ENCODE data around the gene OBSL1.

Gene OBSL1

GRCh38 chr2:219519526-219519916, 51.8 kb downstream of the OBSL1 start:
- no peak for FAIRE-seq
- TF ChIP-seq SPI1 (IDR thresholded peaks at IDR 0.05; ENCODE audit: low read depth, low read length) = no peak
- no peak for TF ChIP-seq POLR2AphosphoS5 (IDR thresholded peaks at IDR 0.05; ENCODE audit: low read depth, low read length)
- TF ChIP-seq TAF1 (IDR thresholded peaks at IDR 0.05; ENCODE audit: low read depth, low read length) = no peak
- TF ChIP-seq PAX5 (IDR thresholded peaks at IDR 0.05; ENCODE audit: insufficient read depth, low read length, severe bottlenecking) = no peak
- TF ChIP-seq POU2F2 (IDR thresholded peaks at IDR 0.05; ENCODE audit: low read depth, low read length) = no peak
- no peak for TF ChIP-seq POLR2A (IDR thresholded peaks at IDR 0.05; ENCODE audit: low read depth, low read length)
- no peak for DNase-seq (ENCODE audit: insufficient read length, low spot score)

GRCh38 chr2:219517954-219518778, 53.2 kb downstream of the OBSL1 start:
- TF ChIP-seq POLR2A (IDR thresholded peaks at IDR 0.05; ENCODE audit: low read depth, low read length) (no peak), POLR2AphosphoS5 (IDR thresholded peaks at IDR 0.05; ENCODE audit: low read depth, low read length) (no peak), TAF1 (IDR thresholded peaks at IDR 0.05; ENCODE audit: low read depth, low read length) (no peak), POU2F2 (IDR thresholded peaks at IDR 0.05; ENCODE audit: low read depth, low read length) (no peak), PAX5 (IDR thresholded peaks at IDR 0.05; ENCODE audit: insufficient read depth, low read length, severe bottlenecking) (no peak)
- FAIRE-seq (no peak), DNase-seq (ENCODE audit: insufficient read length, low spot score) (no peak)

GRCh38 chr2:219516888-219517287, 54.5 kb downstream of the OBSL1 start:
- TF ChIP-seq TAF1 (IDR thresholded peaks at IDR 0.05; ENCODE audit: low read depth, low read length) = no peak
- TF ChIP-seq POLR2A (IDR thresholded peaks at IDR 0.05; ENCODE audit: low read depth, low read length) = no peak
- no peak for TF ChIP-seq PAX5 (IDR thresholded peaks at IDR 0.05; ENCODE audit: insufficient read depth, low read length, severe bottlenecking)
- TF ChIP-seq POLR2AphosphoS5 (IDR thresholded peaks at IDR 0.05; ENCODE audit: low read depth, low read length) = no peak
- no peak for TF ChIP-seq POU2F2 (IDR thresholded peaks at IDR 0.05; ENCODE audit: low read depth, low read length)
- TF ChIP-seq SPI1 (IDR thresholded peaks at IDR 0.05; ENCODE audit: low read depth, low read length) = no peak
- no peak for FAIRE-seq

GRCh38 chr2:219515874-219516629, 55.3 kb downstream of the OBSL1 start:
- no peak for FAIRE-seq

More at GRCh38 chr2:219516888-219517287, 54.5 kb downstream of the OBSL1 start:
- DNase-seq (ENCODE audit: insufficient read length, low spot score) = no peak

GRCh38 chr2:219514836-219515235, 56.5 kb downstream of the OBSL1 start:
- FAIRE-seq (no peak), DNase-seq (ENCODE audit: insufficient read length, low spot score) (no peak)
- no peak for TF ChIP-seq PAX5 (IDR thresholded peaks at IDR 0.05; ENCODE audit: insufficient read depth, low read length, severe bottlenecking)

More at GRCh38 chr2:219515874-219516629, 55.3 kb downstream of the OBSL1 start:
- TF ChIP-seq POU2F2 (IDR thresholded peaks at IDR 0.05; ENCODE audit: low read depth, low read length) (no peak), PAX5 (IDR thresholded peaks at IDR 0.05; ENCODE audit: insufficient read depth, low read length, severe bottlenecking) (no peak)
- no peak for DNase-seq (ENCODE audit: insufficient read length, low spot score)

- no peak for DNase-seq (ENCODE audit: insufficient read length, low spot score)
- no peak for FAIRE-seq
- TF ChIP-seq POLR2A (IDR thresholded peaks at IDR 0.05; ENCODE audit: low read depth, low read length) = no peak
Observed at GRCh38 chr2:219514196-219514761, 57.1 kb downstream of the OBSL1 start, which contains the start of gene ASIC4. Gene ASIC4, plus strand, starts transcription at chr2:219514482. Its CDS starts 243 bp downstream, at chr2:219514725.

- no peak for DNase-seq (ENCODE audit: insufficient read length, low spot score)
- no peak for FAIRE-seq
- no peak for TF ChIP-seq SPI1 (IDR thresholded peaks at IDR 0.05; ENCODE audit: low read depth, low read length)
- TF ChIP-seq POU2F2 (IDR thresholded peaks at IDR 0.05; ENCODE audit: low read depth, low read length) = no peak
- no peak for TF ChIP-seq POLR2AphosphoS5 (IDR thresholded peaks at IDR 0.05; ENCODE audit: low read depth, low read length)
- no peak for TF ChIP-seq PAX5 (IDR thresholded peaks at IDR 0.05; ENCODE audit: insufficient read depth, low read length, severe bottlenecking)
- no peak for TF ChIP-seq POLR2A (IDR thresholded peaks at IDR 0.05; ENCODE audit: low read depth, low read length)
- TF ChIP-seq TAF1 (IDR thresholded peaks at IDR 0.05; ENCODE audit: low read depth, low read length) = no peak
Observed at GRCh38 chr2:219513787-219514186, 57.6 kb downstream of the OBSL1 start.

- TF ChIP-seq POLR2A (IDR thresholded peaks at IDR 0.05; ENCODE audit: low read depth, low read length) (no peak), PAX5 (IDR thresholded peaks at IDR 0.05; ENCODE audit: insufficient read depth, low read length, severe bottlenecking) (no peak), TAF1 (IDR thresholded peaks at IDR 0.05; ENCODE audit: low read depth, low read length) (no peak), POLR2AphosphoS5 (IDR thresholded peaks at IDR 0.05; ENCODE audit: low read depth, low read length) (no peak), POU2F2 (IDR thresholded peaks at IDR 0.05; ENCODE audit: low read depth, low read length) (no peak), SPI1 (IDR thresholded peaks at IDR 0.05; ENCODE audit: low read depth, low read length) (no peak)
- DNase-seq (ENCODE audit: insufficient read length, low spot score) (no peak), FAIRE-seq (no peak)
Observed at GRCh38 chr2:219512524-219513216, 58.7 kb downstream of the OBSL1 start.

GRCh38 chr2:219511547-219512325, 59.6 kb downstream of the OBSL1 start:
- TF ChIP-seq POLR2A (IDR thresholded peaks at IDR 0.05; ENCODE audit: low read depth, low read length) (no peak), SPI1 (IDR thresholded peaks at IDR 0.05; ENCODE audit: low read depth, low read length) (no peak), TAF1 (IDR thresholded peaks at IDR 0.05; ENCODE audit: low read depth, low read length) (no peak), POU2F2 (IDR thresholded peaks at IDR 0.05; ENCODE audit: low read depth, low read length) (no peak), POLR2AphosphoS5 (IDR thresholded peaks at IDR 0.05; ENCODE audit: low read depth, low read length) (no peak), PAX5 (IDR thresholded peaks at IDR 0.05; ENCODE audit: insufficient read depth, low read length, severe bottlenecking) (no peak)
- FAIRE-seq (no peak), DNase-seq (ENCODE audit: insufficient read length, low spot score) (no peak)

Measured in GM12891 (cell line).